ENCODE results near the gene NPFFR1. TPM values are rescaled to one million over a fixed set of nuclear protein-coding genes. Genes with fewer than 3 reads are reported as not detected.
"Not testable (repeated sequence)": the region's sequence is repeated elsewhere in the genome, so short reads cannot be mapped to it uniquely, and the experiment has no call there.

The NPFFR1 gene
- total RNA-seq, 2 experiments from 2014 or later: not detected

GRCh38 chr10:70256463-70256862, 27.3 kb downstream of the NPFFR1 start:
- peaks cover 3% of the 10 kb centered on the region for H3K36me3 Mint-ChIP-seq (ENCODE audit: low read depth)

GRCh38 chr10:70255329-70256299, 28.2 kb downstream of the NPFFR1 start:
- H3K4me1 Mint-ChIP-seq: peaks cover 7% of the 10 kb centered on the region
- CTCF ChIA-PET: interaction anchor here (1.4 to 1.6 kb wide), 2 partner anchors 23 to 34 kb away, joined by 4 to 7 read pairs; no protein-coding TSS in a partner anchor
- no peak overlapping the region for H3K27ac Mint-ChIP-seq
- POLR2A ChIA-PET: interaction anchor here (1.4 kb wide), 1 partner anchor 23 kb away, joined by 3 read pairs; no protein-coding TSS in a partner anchor
- peak overlapping the region; percentile 33 for H3K4me3 Mint-ChIP-seq
- peaks cover 40% of the 10 kb centered on the region for H3K27me3 Mint-ChIP-seq
- H3K9me3 Mint-ChIP-seq: peaks cover under 1% of the 10 kb centered on the region
- no peaks in the 10 kb centered on the region for H3K36me3 Mint-ChIP-seq (ENCODE audit: low read depth)
- DNase-seq: no peak

More at GRCh38 chr10:70256463-70256862, 27.3 kb downstream of the NPFFR1 start:
- ChIA-PET POLR2A (interaction anchor here (1.4 kb wide), 1 partner anchor 24 kb away, joined by 3 read pairs; no protein-coding TSS in a partner anchor), CTCF (interaction anchor here (1.4 to 1.6 kb wide), 2 partner anchors 24 to 35 kb away, joined by 4 to 7 read pairs; no protein-coding TSS in a partner anchor)
- H3K27ac Mint-ChIP-seq: no peak overlapping the region
- peaks cover 9% of the 10 kb centered on the region for H3K9me3 Mint-ChIP-seq
- H3K4me3 Mint-ChIP-seq: no peak overlapping the region
- DNase-seq: no peak
- peaks cover 41% of the 10 kb centered on the region for H3K27me3 Mint-ChIP-seq
- peaks cover 7% of the 10 kb centered on the region for H3K4me1 Mint-ChIP-seq

- ChIA-PET POLR2A (no interaction called here), CTCF (interaction anchor here (1.6 kb wide), 2 partner anchors 18 to 33 kb away, joined by 5 to 7 read pairs; no protein-coding TSS in a partner anchor)
- H3K27ac Mint-ChIP-seq: no peak overlapping the region
- H3K27me3 Mint-ChIP-seq: peaks cover 40% of the 10 kb centered on the region
- H3K9me3 Mint-ChIP-seq: no peaks in the 10 kb centered on the region
- no peak for DNase-seq
- no peaks in the 10 kb centered on the region for H3K36me3 Mint-ChIP-seq (ENCODE audit: low read depth)
- no peak overlapping the region for H3K4me3 Mint-ChIP-seq
- H3K4me1 Mint-ChIP-seq: peaks cover 7% of the 10 kb centered on the region
Observed at GRCh38 chr10:70254778-70255328, 29.0 kb downstream of the NPFFR1 start.

GRCh38 chr10:70253878-70254765, 29.7 kb downstream of the NPFFR1 start:
- Mint-ChIP-seq H3K4me1 (peaks cover 7% of the 10 kb centered on the region), H3K27me3 (peaks cover 36% of the 10 kb centered on the region), H3K36me3 (ENCODE audit: low read depth) (no peaks in the 10 kb centered on the region)

GRCh38 chr10:70250961-70251680, 32.7 kb downstream of the NPFFR1 start:
- no peaks in the 10 kb centered on the region for H3K9me3 Mint-ChIP-seq
- no peak overlapping the region for H3K27ac Mint-ChIP-seq
- peaks cover 5% of the 10 kb centered on the region for H3K4me1 Mint-ChIP-seq
- no peak overlapping the region for H3K4me3 Mint-ChIP-seq
- no peak for DNase-seq
- H3K36me3 Mint-ChIP-seq (ENCODE audit: low read depth): no peaks in the 10 kb centered on the region
- POLR2A ChIA-PET: no interaction called here
- H3K27me3 Mint-ChIP-seq: peaks cover 41% of the 10 kb centered on the region
- CTCF ChIA-PET: interaction anchor here (0.5 kb wide), 1 partner anchor 214 kb away, joined by 3 read pairs; no protein-coding TSS in a partner anchor

More at GRCh38 chr10:70253878-70254765, 29.7 kb downstream of the NPFFR1 start:
- ChIA-PET CTCF (interaction anchor here (1.6 kb wide), 1 partner anchor 19 kb away, joined by 5 read pairs; no protein-coding TSS in a partner anchor), POLR2A (no interaction called here)
- no peaks in the 10 kb centered on the region for H3K9me3 Mint-ChIP-seq
- DNase-seq: no peak
- no peak overlapping the region for H3K27ac Mint-ChIP-seq
- H3K4me3 Mint-ChIP-seq: no peak overlapping the region

- POLR2A ChIA-PET: no interaction called here
- CTCF ChIA-PET: no interaction called here
- no peaks in the 10 kb centered on the region for H3K36me3 Mint-ChIP-seq (ENCODE audit: low read depth)
Observed at GRCh38 chr10:70247360-70247759, 36.4 kb downstream of the NPFFR1 start.

GRCh38 chr10:70241081-70241480, 42.7 kb downstream of the NPFFR1 start:
- Mint-ChIP-seq H3K27me3 (peaks cover 10% of the 10 kb centered on the region), H3K27ac (no peak overlapping the region), H3K9me3 (peaks cover 3% of the 10 kb centered on the region), H3K4me3 (no peak overlapping the region), H3K36me3 (ENCODE audit: low read depth) (no peaks in the 10 kb centered on the region), H3K4me1 (peaks cover 1% of the 10 kb centered on the region)
- CTCF ChIA-PET: no interaction called here
- POLR2A ChIA-PET: no interaction called here
- no peak for DNase-seq

More at GRCh38 chr10:70247360-70247759, 36.4 kb downstream of the NPFFR1 start:
- no peak overlapping the region for H3K4me3 Mint-ChIP-seq
- DNase-seq: no peak
- no peak overlapping the region for H3K27ac Mint-ChIP-seq
- no peaks in the 10 kb centered on the region for H3K9me3 Mint-ChIP-seq
- peaks cover 25% of the 10 kb centered on the region for H3K27me3 Mint-ChIP-seq
- H3K4me1 Mint-ChIP-seq: no peaks in the 10 kb centered on the region

GRCh38 chr10:70239986-70240385, 43.8 kb downstream of the NPFFR1 start:
- POLR2A ChIA-PET; H3K27ac Mint-ChIP-seq; H3K4me1 Mint-ChIP-seq; H3K27me3 Mint-ChIP-seq; H3K9me3 Mint-ChIP-seq; CTCF ChIA-PET; H3K4me3 Mint-ChIP-seq; DNase-seq; H3K36me3 Mint-ChIP-seq (ENCODE audit: low read depth): not testable (repeated sequence)

- H3K9me3 Mint-ChIP-seq; H3K27ac Mint-ChIP-seq; H3K4me1 Mint-ChIP-seq; H3K27me3 Mint-ChIP-seq; CTCF ChIA-PET; H3K36me3 Mint-ChIP-seq (ENCODE audit: low read depth); DNase-seq; H3K4me3 Mint-ChIP-seq; POLR2A ChIA-PET: not testable (repeated sequence)
Observed at GRCh38 chr10:70239077-70239976, 44.5 kb downstream of the NPFFR1 start.

GRCh38 chr10:70237958-70238536, 45.8 kb downstream of the NPFFR1 start:
- H3K4me3 Mint-ChIP-seq; H3K9me3 Mint-ChIP-seq; H3K27ac Mint-ChIP-seq; H3K27me3 Mint-ChIP-seq; POLR2A ChIA-PET; DNase-seq; H3K36me3 Mint-ChIP-seq (ENCODE audit: low read depth): not testable (repeated sequence)
- CTCF ChIA-PET: interaction anchor here (1.2 kb wide), 1 partner anchor 136 kb away, joined by 3 read pairs; no protein-coding TSS in a partner anchor
- H3K4me1 Mint-ChIP-seq: peaks cover 12% of the 10 kb centered on the region
